ENCODE results near the gene OR6T1. TPM values are rescaled to one million over a fixed set of nuclear protein-coding genes. Genes with fewer than 3 reads are reported as not detected.

Gene OR6T1
- total RNA-seq, 1 experiment from 2014 or later, result not detected

DNA sequence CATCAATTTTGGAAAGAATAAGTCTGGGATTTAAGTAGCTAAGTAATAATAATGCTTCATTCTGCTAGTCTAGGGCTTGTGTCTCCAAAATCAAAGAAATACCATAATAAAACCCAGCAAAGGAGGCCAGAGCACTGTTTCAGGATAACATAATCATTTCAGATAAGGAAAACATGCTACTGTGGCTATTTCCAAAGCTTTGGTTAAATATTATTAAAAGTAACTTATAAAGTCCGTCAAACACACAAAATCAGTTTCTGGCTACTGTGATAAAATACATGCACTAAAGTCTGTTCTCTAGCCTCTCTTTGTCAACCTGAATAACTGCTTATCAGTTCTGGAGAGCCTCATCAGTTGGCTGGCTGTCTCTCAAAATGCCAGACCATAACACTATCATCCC is 1.5 kb upstream of the OR6T1 start:
- ChIA-PET CTCF (no interaction called here), POLR2A (ENCODE audit: unreplicated experiment) (no interaction called here)
- Histone ChIP-seq H3K27me3 (ENCODE audit: insufficient read depth, low read depth) (no peaks in the 10 kb centered on the region), H3K79me2 (ENCODE audit: low read depth) (no peaks in the 10 kb centered on the region), H3F3A (ENCODE audit: insufficient read depth, low read depth) (no peaks in the 10 kb centered on the region), H3K9me3 (ENCODE audit: insufficient read depth, low read depth) (no peaks in the 10 kb centered on the region), H3K36me3 (ENCODE audit: low read depth) (no peaks in the 10 kb centered on the region), H3K9me2 (ENCODE audit: insufficient read depth) (no peaks in the 10 kb centered on the region), H3K4me1 (replicated peaks; ENCODE audit: insufficient read depth) (no peaks in the 10 kb centered on the region), H4K20me1 (ENCODE audit: insufficient read depth) (no peaks in the 10 kb centered on the region), H2AFZ (no peak overlapping the region), H3K4me3 (no peak overlapping the region), H3K4me2 (no peak overlapping the region), H3K27ac (no peak overlapping the region)
- TF ChIP-seq, protein P1, sequence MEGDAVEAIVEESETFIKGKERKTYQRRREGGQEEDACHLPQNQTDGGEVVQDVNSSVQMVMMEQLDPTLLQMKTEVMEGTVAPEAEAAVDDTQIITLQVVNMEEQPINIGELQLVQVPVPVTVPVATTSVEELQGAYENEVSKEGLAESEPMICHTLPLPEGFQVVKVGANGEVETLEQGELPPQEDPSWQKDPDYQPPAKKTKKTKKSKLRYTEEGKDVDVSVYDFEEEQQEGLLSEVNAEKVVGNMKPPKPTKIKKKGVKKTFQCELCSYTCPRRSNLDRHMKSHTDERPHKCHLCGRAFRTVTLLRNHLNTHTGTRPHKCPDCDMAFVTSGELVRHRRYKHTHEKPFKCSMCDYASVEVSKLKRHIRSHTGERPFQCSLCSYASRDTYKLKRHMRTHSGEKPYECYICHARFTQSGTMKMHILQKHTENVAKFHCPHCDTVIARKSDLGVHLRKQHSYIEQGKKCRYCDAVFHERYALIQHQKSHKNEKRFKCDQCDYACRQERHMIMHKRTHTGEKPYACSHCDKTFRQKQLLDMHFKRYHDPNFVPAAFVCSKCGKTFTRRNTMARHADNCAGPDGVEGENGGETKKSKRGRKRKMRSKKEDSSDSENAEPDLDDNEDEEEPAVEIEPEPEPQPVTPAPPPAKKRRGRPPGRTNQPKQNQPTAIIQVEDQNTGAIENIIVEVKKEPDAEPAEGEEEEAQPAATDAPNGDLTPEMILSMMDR (conservative IDR thresholded peaks at IDR 0.05), result no peak
- no peak for TF ChIP-seq EZH2 (IDR thresholded peaks at IDR 0.05; ENCODE audit: low read depth)
- intact Hi-C loops (cut with micrococcal nuclease; ENCODE audit: unreplicated experiment), result no loop called here
- no TSS peak for BruUV-seq (replicated peaks)
- no peak for DNase-seq

DNA sequence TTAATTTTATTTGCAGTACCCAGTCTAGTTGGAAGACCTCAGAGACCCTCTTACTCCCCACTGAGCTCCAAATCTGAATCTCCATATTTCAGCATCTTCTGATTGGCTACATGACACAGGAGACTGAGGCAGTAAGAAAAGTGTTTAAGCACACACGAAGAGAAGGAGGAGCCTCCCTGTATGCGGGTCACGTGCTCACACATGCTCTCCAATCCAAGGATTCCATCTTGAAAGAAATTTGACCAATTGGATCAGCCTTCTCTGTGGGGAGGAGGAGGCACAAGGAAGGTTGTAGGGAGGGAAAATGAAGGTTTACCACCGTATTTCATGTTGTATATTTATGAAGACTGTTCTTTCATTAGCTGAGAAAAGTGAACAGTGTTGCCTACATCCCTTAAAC is 1.2 kb downstream of the OR6T1 start:
- ChIA-PET CTCF (no interaction called here), POLR2A (ENCODE audit: unreplicated experiment) (no interaction called here)
- H3K9me3 ChIP-seq (ENCODE audit: insufficient read depth, low read depth), result no peaks in the 10 kb centered on the region
- H3K4me1 ChIP-seq (replicated peaks; ENCODE audit: insufficient read depth), result no peaks in the 10 kb centered on the region
- intact Hi-C loops (cut with micrococcal nuclease; ENCODE audit: unreplicated experiment), result no loop called here
- no peak overlapping the region for H2AFZ ChIP-seq
- no TSS peak for BruUV-seq (replicated peaks)
- no peaks in the 10 kb centered on the region for H3K27me3 ChIP-seq (ENCODE audit: insufficient read depth, low read depth)
- H3K79me2 ChIP-seq (ENCODE audit: low read depth), result no peaks in the 10 kb centered on the region
- no peak overlapping the region for H3K4me3 ChIP-seq
- H4K20me1 ChIP-seq (ENCODE audit: insufficient read depth), result no peaks in the 10 kb centered on the region
- H3F3A ChIP-seq (ENCODE audit: insufficient read depth, low read depth), result no peaks in the 10 kb centered on the region
- no peaks in the 10 kb centered on the region for H3K36me3 ChIP-seq (ENCODE audit: low read depth)
- no peak for DNase-seq
- no peak overlapping the region for H3K27ac ChIP-seq
- no peak overlapping the region for H3K4me2 ChIP-seq
- no peaks in the 10 kb centered on the region; the same call in 1 of the 2 replicates for H3K9me2 ChIP-seq (ENCODE audit: insufficient read depth)
- no peak for TF ChIP-seq EZH2 (IDR thresholded peaks at IDR 0.05; ENCODE audit: low read depth)
- TF ChIP-seq, protein P1 (conservative IDR thresholded peaks at IDR 0.05), result no peak

DNA sequence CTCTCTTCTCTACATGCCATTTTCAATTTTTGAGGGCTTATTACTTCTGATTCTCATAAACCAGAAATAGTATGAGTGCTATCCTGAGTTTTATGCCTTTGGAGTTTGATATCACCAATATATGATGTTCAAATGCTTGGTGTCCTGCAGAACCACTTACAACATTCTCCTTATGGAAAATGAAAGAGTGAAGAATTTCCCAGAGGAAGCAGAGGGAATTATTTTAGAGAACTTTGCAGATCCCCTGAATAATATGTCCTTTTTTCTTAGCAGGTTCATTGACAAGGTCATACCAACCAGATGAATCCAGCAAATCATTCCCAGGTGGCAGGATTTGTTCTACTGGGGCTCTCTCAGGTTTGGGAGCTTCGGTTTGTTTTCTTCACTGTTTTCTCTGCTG is 4.3 kb downstream of the OR6T1 start, which contains the start of gene OR4D5:
OR4D5 (plus strand) TSS at position 301 of the 400 bp plus-strand sequence; CDS start at position 301, 0 bp downstream.
- no TSS peak for BruUV-seq (replicated peaks)
- no peak within 1 kb of the TSS for H3K27ac ChIP-seq
- H3K4me1 ChIP-seq (replicated peaks; ENCODE audit: insufficient read depth), result no peaks in the 10 kb centered on the region
- CTCF ChIA-PET, result no interaction called here
- H3K9me3 ChIP-seq (ENCODE audit: insufficient read depth, low read depth), result no peaks in the 10 kb centered on the region
- H2AFZ ChIP-seq, result no peak within 1 kb of the TSS; the same call in 1 of the 2 replicates
- no peaks in the 10 kb centered on the region for H4K20me1 ChIP-seq (ENCODE audit: insufficient read depth)
- no peak within 1 kb of the TSS for H3K4me2 ChIP-seq
- intact Hi-C loops (cut with micrococcal nuclease; ENCODE audit: unreplicated experiment), result no loop called here
- TF ChIP-seq EZH2 (IDR thresholded peaks at IDR 0.05; ENCODE audit: low read depth), result no peak
- TF ChIP-seq, protein P1 (conservative IDR thresholded peaks at IDR 0.05), result no peak
- no peak within 1 kb of the TSS for H3K4me3 ChIP-seq
- H3K9me2 ChIP-seq (ENCODE audit: insufficient read depth), result no peaks in the 10 kb centered on the region; the same call in 1 of the 2 replicates
- no peaks in the 10 kb centered on the region for H3K79me2 ChIP-seq (ENCODE audit: low read depth)
- POLR2A ChIA-PET (ENCODE audit: unreplicated experiment), result no interaction called here
- DNase-seq, result no peak
- no peaks in the 10 kb centered on the region for H3K36me3 ChIP-seq (ENCODE audit: low read depth)
- H3F3A ChIP-seq (ENCODE audit: insufficient read depth, low read depth), result no peaks in the 10 kb centered on the region
- no peaks in the 10 kb centered on the region for H3K27me3 ChIP-seq (ENCODE audit: insufficient read depth, low read depth)

All from PC-9 (cell line).